Stomach (tissue), 4 donors: ENCODE measurements around the gene DTX3.

Experiments used
- CTCF ChIP-seq, 7 experiments: fragments of 450-650 bp in 4 of 7; fragments of 200-600 bp in 3 of 7; sonication (generic) in 3 of 7; IDR thresholded peaks; one replicate each; pipeline ENCODE4 v1.5.1; 2016 to 2019; ENCODE audit warnings: antibody characterized with exemption in 7 of 7, control low read depth in 2 of 7, mild to moderate bottlenecking in 1 of 7
- POLR2A ChIP-seq, 4 donors: fragments of 450-650 bp; IDR thresholded peaks; one replicate each; pipeline ENCODE4 v1.6.1; 2016; ENCODE audit warnings: antibody characterized with exemption in 4 of 4, control low read depth in 2 of 4, mild to moderate bottlenecking in 1 of 4, moderate library complexity in 1 of 4

- TF ChIP-seq POLR2A (IDR thresholded peaks at IDR 0.05), result no peak
- no peak for TF ChIP-seq CTCF (IDR thresholded peaks at IDR 0.05)
These were observed 6.0 kb downstream of the DTX3 start for GRCh38 chr12:57610554-57611107.
